ENCODE measurements around the gene SFTA2.
A peak's percentile ranks its signal among the peaks of the same experiment; 100 is the strongest.
"Not testable (repeated sequence)": the region's sequence is repeated elsewhere in the genome, so short reads cannot be mapped to it uniquely, and the experiment has no call there.

Gene SFTA2

DNA sequence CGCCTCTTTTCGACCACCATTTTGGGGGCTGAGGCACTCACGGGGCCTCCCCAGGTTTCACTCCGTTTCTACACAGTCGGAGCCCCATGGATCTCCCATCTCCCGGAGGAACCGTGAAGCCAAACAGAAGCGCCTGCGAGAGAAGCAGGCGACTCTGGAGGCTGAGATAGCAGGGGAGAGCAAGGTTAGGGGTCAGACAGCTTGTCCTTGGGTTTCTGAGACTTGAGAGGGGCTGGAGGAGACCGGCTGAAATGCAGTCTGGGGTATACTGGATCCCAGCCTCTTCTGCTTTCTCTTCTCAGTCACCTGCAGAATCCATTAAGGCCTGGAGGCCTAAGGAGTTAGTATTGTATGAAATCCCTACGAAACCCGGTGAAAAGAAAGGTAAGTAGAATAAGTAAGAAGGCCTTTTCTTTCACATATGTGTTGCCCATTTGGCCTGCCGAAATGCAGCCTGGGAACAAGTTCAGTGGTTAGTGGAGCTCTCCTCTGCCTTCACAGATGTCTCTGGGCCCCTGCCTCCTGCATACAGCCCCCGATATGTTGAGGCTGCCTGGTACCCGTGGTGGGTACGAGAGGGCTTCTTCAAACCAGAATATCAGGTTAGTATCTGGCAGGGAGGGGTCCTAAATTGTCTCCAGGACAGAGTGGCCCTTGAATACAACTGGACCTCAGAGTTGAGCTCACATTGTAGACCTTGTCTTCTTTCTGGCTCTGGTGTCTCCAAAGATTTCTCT lies 16.9 kb downstream of the SFTA2 start:
- TF ChIP-seq, protein P1, sequence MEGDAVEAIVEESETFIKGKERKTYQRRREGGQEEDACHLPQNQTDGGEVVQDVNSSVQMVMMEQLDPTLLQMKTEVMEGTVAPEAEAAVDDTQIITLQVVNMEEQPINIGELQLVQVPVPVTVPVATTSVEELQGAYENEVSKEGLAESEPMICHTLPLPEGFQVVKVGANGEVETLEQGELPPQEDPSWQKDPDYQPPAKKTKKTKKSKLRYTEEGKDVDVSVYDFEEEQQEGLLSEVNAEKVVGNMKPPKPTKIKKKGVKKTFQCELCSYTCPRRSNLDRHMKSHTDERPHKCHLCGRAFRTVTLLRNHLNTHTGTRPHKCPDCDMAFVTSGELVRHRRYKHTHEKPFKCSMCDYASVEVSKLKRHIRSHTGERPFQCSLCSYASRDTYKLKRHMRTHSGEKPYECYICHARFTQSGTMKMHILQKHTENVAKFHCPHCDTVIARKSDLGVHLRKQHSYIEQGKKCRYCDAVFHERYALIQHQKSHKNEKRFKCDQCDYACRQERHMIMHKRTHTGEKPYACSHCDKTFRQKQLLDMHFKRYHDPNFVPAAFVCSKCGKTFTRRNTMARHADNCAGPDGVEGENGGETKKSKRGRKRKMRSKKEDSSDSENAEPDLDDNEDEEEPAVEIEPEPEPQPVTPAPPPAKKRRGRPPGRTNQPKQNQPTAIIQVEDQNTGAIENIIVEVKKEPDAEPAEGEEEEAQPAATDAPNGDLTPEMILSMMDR (IDR thresholded peaks at IDR 0.05; ENCODE audit: borderline replicate concordance, control extremely low read depth, extremely low read depth, insufficient read depth, missing control alignments): no peak
- no peak for DNase-seq (ENCODE audit: low spot score)
- in situ Hi-C loops (cut with MboI; ENCODE audit: low sequenced_read_pairs, unreplicated experiment): loop anchor here (5.0 kb wide), 1 partner anchor 162 kb away; no protein-coding TSS in a partner anchor

DNA sequence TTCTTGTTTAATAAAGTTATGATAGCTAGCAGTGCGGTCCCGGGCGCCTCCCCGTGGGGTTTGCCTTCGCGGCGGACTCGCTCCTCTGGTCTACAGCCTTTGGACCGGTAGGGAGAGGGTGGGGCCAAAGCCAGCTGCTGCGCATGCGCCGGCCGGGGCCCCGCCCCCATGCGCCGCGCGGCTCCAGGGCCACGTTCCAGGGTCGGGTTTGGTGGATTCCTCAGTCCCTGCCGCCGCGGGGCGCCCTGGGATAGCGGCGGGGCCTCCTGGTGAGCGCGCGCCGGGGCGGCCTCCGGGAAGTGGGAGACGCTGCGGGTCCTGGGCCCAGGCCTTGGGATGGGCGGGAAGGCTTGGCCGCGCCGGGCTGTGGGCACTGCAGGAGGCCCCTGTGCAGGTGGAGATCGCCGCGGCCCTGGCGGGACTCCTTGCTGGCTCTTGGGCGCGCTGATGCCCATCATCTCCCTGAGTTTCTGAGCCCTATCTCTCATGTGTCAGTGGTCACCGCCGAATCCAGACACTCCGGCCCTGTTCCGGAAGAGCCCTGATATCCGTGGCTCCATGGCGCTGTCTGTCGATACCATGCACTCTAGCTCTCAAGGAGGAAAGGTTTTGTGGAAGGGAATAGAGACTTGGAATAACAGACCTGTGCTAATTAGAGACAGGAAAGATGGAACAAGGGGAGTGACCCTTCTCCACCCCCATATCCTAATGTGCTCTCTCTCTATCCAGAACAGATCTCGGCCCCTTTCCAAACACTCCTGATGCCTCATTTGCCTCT lies 17.7 kb downstream of the SFTA2 start, which contains the start of gene VARS2:
Gene VARS2, plus strand, starts transcription at position 163 of the 778 bp plus-strand sequence. Its CDS starts 599 bp downstream, at position 762.
- DNase-seq (ENCODE audit: low spot score): peak; percentile 99
- TF ChIP-seq, protein P1 (IDR thresholded peaks at IDR 0.05; ENCODE audit: borderline replicate concordance, control extremely low read depth, extremely low read depth, insufficient read depth, missing control alignments): no peak
- in situ Hi-C loops (cut with MboI; ENCODE audit: low sequenced_read_pairs, unreplicated experiment): no loop called here

DNA sequence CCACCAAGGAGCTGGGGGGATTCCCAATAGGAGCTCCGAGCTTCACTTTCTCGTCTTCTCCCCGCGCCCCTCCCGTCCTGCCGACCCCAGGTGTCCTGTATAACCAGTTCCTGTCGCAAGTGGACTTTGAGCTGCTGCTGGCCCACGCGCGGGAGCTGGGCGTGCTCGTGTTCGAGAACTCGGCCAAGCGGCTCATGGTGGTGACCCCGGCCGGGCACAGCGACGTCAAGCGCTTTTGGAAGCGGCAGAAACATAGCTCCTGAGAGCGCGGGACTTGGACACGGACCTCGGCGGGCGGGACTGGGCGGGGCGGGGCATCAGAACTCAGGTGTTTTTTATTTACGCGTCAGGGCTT lies 18.3 kb downstream of the SFTA2 start:
- in situ Hi-C loops (cut with MboI; ENCODE audit: low sequenced_read_pairs, unreplicated experiment): no loop called here
- TF ChIP-seq, protein P1 (IDR thresholded peaks at IDR 0.05; ENCODE audit: borderline replicate concordance, control extremely low read depth, extremely low read depth, insufficient read depth, missing control alignments): no peak
- no peak for DNase-seq (ENCODE audit: low spot score)

DNA sequence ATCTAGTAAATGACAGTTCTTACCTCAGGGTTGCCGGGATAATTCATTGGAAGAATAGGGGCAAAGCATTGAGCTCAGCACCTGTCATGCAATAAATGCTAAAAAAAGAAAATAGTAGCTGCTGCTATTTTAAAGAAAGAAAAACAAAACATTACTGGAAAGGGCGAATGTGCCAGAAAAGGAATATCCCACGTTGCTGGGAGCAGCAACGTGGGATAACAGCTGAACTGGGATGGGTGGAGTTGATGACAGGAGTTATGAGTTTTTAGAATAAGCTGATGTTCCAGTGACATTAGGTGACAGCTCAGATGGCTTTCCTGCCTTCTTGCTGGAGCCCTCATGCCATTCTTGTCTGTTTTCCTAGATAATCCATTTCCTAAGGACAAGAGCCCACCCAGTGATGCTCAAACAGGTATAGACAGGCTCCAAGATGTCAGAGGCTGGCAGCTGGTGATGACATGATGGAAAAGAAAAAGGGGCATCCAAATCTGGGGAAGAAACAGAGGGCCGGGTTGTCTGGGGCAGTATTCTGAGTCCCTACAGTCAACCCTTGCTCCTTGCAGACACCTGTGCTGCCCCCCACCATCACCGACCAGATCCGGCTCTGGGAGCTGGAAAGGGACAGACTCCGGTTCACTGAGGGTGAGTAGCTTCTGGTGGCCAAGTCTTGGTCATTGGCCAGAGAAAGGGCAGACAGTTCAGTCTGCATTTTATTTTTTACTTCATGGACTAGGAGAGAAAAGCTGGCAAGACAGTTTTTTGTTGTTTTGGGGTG lies 19.0 kb downstream of the SFTA2 start:
- in situ Hi-C loops (cut with MboI; ENCODE audit: low sequenced_read_pairs, unreplicated experiment): no loop called here
- TF ChIP-seq, protein P1 (IDR thresholded peaks at IDR 0.05; ENCODE audit: borderline replicate concordance, control extremely low read depth, extremely low read depth, insufficient read depth, missing control alignments): no peak
- no peak for DNase-seq (ENCODE audit: low spot score)

DNA sequence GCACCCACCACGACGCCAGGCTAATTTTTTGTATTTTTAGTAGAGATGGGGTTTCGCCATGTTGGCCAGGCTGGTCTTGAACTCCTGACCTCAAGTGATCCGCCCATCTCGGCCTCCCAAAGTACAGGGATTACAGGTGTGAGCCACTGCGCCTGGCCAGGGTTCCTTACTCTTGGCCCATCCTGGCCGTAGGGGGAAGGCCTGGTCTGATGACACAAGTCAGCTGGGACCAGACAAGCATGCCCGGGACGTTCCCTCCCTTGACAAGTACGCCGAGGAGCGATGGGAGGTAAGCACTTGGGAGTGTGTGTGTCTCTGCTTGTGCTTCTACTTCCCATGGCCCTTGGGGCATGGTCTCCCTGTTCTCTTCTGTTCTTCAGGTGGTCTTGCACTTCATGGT lies 21.5 kb downstream of the SFTA2 start:
- in situ Hi-C loops (cut with MboI; ENCODE audit: low sequenced_read_pairs, unreplicated experiment); DNase-seq (ENCODE audit: low spot score): not testable (repeated sequence)

DNA sequence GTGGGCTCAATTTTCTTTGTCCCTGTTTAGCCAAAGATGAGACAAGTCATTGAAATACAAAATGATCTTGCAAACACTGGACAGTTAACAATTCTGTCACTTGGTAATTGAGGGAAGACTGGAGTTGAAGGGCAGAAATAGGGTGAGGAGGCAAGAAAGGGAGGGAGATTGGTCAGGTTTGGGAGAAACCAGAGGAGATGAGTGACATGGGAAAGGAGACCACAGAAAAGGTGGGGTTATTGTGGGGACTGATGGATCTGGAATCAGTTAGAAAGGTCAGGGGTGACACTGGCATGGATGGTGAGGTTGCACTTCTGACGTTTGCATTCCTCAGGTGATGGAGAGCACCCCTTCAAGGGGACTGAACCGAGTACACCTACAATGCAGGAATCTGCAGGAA lies 23.3 kb downstream of the SFTA2 start:
- TF ChIP-seq, protein P1 (IDR thresholded peaks at IDR 0.05; ENCODE audit: borderline replicate concordance, control extremely low read depth, extremely low read depth, insufficient read depth, missing control alignments): no peak
- in situ Hi-C loops (cut with MboI; ENCODE audit: low sequenced_read_pairs, unreplicated experiment): no loop called here
- DNase-seq (ENCODE audit: low spot score): no peak
